Measurements from ENCODE around the gene CAND2.

The CAND2 gene

DNA sequence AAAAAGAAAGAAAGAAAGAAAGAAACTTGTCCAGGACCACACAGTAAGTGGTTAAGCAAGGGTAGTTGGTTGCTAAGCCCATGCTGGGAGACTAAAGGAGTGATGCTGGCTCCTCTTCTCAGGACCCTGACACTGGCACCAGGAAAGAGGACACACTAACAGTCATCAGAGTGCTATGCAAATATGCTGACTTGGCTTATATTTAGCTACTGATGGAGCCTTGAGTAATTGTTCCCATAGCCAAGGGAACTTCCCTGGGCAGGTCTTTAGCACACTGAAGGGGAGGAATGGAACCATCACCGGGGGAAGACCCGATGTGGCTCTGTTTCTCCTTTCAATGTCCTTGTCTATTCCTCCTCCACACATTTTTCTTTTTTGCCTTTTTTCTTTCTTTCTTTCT is 43.7 kb upstream of the CAND2 start:
- no peak for DNase-seq
- Histone ChIP-seq H3K9me3 (no peaks in the 10 kb centered on the region), H3K27me3 (no peaks in the 10 kb centered on the region), H3K36me3 (no peaks in the 10 kb centered on the region), H3K4me3 (ENCODE audit: low read depth, low read length) (no peak overlapping the region), H3K4me1 (no peaks in the 10 kb centered on the region)
- TF ChIP-seq, protein P1, sequence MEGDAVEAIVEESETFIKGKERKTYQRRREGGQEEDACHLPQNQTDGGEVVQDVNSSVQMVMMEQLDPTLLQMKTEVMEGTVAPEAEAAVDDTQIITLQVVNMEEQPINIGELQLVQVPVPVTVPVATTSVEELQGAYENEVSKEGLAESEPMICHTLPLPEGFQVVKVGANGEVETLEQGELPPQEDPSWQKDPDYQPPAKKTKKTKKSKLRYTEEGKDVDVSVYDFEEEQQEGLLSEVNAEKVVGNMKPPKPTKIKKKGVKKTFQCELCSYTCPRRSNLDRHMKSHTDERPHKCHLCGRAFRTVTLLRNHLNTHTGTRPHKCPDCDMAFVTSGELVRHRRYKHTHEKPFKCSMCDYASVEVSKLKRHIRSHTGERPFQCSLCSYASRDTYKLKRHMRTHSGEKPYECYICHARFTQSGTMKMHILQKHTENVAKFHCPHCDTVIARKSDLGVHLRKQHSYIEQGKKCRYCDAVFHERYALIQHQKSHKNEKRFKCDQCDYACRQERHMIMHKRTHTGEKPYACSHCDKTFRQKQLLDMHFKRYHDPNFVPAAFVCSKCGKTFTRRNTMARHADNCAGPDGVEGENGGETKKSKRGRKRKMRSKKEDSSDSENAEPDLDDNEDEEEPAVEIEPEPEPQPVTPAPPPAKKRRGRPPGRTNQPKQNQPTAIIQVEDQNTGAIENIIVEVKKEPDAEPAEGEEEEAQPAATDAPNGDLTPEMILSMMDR (IDR thresholded peaks at IDR 0.05; ENCODE audit: low read depth, low read length) = no peak

DNA sequence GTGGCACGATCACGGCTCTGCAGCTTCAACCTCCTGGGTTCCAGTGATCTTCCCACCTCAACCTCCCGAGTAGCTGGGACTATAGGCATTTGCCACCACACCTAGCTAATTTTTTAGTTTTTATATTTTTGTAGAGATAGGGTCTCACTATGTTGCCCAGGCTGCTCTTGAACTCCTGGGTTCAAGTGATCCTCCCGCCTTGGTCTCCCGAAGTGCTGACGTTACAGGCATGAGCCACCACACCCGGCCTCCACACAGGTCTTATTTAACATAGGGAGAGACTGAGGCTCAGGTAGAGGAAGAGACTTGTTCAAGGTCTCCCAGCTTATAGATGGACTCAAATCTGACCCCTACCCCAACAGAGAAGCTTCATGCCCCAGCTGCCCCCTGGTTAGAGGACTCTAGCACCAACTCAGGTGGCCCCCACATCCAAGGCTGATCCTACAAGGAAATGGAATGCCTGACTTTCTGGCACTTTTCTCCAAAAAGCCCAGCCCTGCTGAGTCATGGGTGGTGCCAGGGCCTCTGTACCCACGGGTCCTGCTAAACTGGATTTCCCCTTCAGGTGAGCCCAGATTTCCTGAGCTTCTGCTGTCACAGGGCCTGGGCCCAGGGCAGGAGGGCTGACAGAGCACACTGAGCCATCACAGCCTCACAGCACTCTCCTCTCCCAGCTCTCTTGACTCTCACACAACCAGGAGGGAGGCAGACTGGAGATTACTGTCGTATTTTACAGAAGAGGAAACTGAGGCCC is 43.0 kb upstream of the CAND2 start:
- Histone ChIP-seq H3K4me1 (no peaks in the 10 kb centered on the region), H3K4me3 (ENCODE audit: low read depth, low read length) (no peak overlapping the region), H3K9me3 (no peaks in the 10 kb centered on the region), H3K27me3 (no peaks in the 10 kb centered on the region), H3K36me3 (no peaks in the 10 kb centered on the region)
- DNase-seq = no peak
- TF ChIP-seq, protein P1 (IDR thresholded peaks at IDR 0.05; ENCODE audit: low read depth, low read length) = no peak

DNA sequence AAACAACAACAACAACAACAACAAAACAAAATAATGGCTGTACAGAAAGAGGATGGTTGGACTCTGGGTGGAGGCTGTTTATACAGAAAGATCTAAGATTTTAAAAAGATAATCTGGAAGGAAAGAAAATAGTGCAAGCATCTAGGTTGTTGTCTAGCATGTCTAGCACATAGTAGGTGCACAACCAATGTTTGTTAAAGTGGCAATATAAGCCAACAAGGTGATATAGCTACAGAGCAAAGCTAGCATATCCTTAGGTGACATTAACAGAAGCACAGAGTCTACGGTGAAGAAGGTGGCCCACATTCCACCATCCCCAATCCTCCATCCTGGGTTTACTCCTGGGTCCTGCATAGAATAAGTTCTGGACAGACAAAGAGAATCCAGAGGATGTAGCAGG is 42.2 kb upstream of the CAND2 start:
- Histone ChIP-seq H3K4me1 (no peaks in the 10 kb centered on the region), H3K36me3 (no peaks in the 10 kb centered on the region), H3K27me3 (no peaks in the 10 kb centered on the region), H3K4me3 (ENCODE audit: low read depth, low read length) (no peak overlapping the region), H3K9me3 (no peaks in the 10 kb centered on the region)
- TF ChIP-seq, protein P1 (IDR thresholded peaks at IDR 0.05; ENCODE audit: low read depth, low read length) = no peak
- no peak for DNase-seq

DNA sequence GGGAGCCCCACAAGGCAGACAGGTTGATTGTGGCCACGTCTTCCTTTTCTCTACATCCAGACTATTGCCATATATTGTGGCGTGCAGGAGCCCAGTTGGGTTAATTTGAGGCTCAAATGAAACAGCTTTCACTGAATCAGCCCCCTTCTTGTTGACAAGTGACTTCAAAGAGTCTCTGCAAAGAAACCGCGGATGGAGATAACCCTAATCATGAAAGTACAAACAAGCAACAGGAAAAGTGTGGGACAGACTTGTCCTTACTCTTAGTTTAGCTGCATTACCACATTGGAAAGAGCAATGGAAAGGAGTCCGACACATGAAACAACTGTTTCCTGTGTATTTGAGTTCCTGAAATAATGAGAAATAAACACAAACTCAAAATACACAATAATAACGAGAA is 40.7 kb upstream of the CAND2 start:
- TF ChIP-seq, protein P1 (IDR thresholded peaks at IDR 0.05; ENCODE audit: low read depth, low read length) = no peak
- no peaks in the 10 kb centered on the region for H3K4me1 ChIP-seq
- no peak for DNase-seq
- H3K36me3 ChIP-seq = no peaks in the 10 kb centered on the region
- no peak overlapping the region for H3K4me3 ChIP-seq (ENCODE audit: low read depth, low read length)
- H3K27me3 ChIP-seq = no peaks in the 10 kb centered on the region
- H3K9me3 ChIP-seq = no peaks in the 10 kb centered on the region

DNA sequence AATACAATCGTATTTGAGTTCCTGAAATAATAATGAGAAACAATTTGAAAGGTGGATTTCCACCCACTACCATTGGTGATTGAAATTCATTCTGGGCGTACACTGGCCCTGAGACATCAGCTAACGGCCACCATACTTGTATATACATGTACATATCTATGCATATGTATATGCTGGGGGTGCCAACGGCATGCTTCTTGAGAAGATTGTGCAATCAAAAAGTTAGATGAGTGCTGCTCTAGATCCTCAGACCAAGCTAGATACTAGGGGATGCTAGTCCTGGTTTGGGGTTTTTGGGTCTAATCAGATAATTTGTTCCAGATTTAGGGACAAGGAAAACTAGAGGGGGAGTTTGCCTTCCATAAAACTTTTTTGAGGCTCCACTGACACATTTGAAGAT is 40.3 kb upstream of the CAND2 start:
- H3K4me3 ChIP-seq (ENCODE audit: low read depth, low read length) = no peak overlapping the region
- TF ChIP-seq, protein P1 (IDR thresholded peaks at IDR 0.05; ENCODE audit: low read depth, low read length) = no peak
- no peaks in the 10 kb centered on the region for H3K9me3 ChIP-seq
- DNase-seq = no peak
- H3K4me1 ChIP-seq = no peaks in the 10 kb centered on the region
- no peaks in the 10 kb centered on the region for H3K36me3 ChIP-seq
- no peaks in the 10 kb centered on the region for H3K27me3 ChIP-seq

DNA sequence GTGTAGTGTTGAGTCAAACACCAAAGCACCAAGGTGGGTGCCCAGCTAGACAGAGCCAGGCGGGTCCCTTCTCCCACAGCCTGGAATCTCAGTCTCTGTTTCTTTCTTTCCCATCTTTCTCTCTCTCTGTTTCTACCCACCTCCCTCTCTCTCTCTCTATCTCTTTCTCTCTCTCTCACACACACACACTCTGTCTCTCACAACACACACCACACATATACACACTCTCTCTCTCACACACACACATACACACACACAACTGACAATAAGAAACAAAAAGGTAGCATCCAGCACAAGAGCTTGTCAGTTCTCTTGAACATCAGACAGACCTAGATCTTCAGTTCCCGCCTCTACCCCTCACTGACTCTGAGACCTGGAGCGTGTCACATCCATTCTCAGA is 39.8 kb upstream of the CAND2 start:
- Histone ChIP-seq H3K4me3 (ENCODE audit: low read depth, low read length) (no peak overlapping the region), H3K9me3 (no peaks in the 10 kb centered on the region), H3K27me3 (no peaks in the 10 kb centered on the region), H3K36me3 (no peaks in the 10 kb centered on the region), H3K4me1 (no peaks in the 10 kb centered on the region)
- DNase-seq = no peak
- TF ChIP-seq, protein P1 (IDR thresholded peaks at IDR 0.05; ENCODE audit: low read depth, low read length) = no peak
